Nephron (organoid): ENCODE measurements around the gene NDUFAF8.

Experiments used
- H3K27ac Mint-ChIP-seq, 3 experiments: 2 replicates each; pipeline ENCODE4 v1.8.0; 2020; ENCODE audit warnings: mixed read lengths in 3 of 3, mild to moderate bottlenecking in 2 of 3, moderate library complexity in 1 of 3
- H3K27me3 Mint-ChIP-seq: 2 replicates; pipeline ENCODE4 v1.8.0; 2021; ENCODE audit warnings: low read depth, mild to moderate bottlenecking, moderate library complexity, mixed read lengths
- H3K36me3 Mint-ChIP-seq: 2 replicates; pipeline ENCODE4 v1.8.0; 2020; ENCODE audit warnings: low read depth, mixed read lengths
- H3K4me1 Mint-ChIP-seq: 2 replicates; pipeline ENCODE4 v1.8.0; 2020; ENCODE audit warnings: mixed read lengths
- H3K4me3 Mint-ChIP-seq, 3 experiments: 2 replicates each; pipeline ENCODE4 v1.8.0; 2020; ENCODE audit warnings: mild to moderate bottlenecking in 3 of 3, mixed read lengths in 3 of 3, moderate library complexity in 2 of 3
- H3K9me3 Mint-ChIP-seq: 2 replicates; pipeline ENCODE4 v1.8.0; 2020; ENCODE audit warnings: mixed read lengths
- TF ChIP-seq, protein P1 (sequence below), 3 experiments: fragments of 200-600 bp; sonication (generic); IDR thresholded peaks; one replicate each; pipeline ENCODE4 v1.5.0; 2021; ENCODE audit warnings: antibody characterized with exemption in 3 of 3; ENCODE audit not compliant: unreplicated experiment in 3 of 3

NDUFAF8 gene

DNA sequence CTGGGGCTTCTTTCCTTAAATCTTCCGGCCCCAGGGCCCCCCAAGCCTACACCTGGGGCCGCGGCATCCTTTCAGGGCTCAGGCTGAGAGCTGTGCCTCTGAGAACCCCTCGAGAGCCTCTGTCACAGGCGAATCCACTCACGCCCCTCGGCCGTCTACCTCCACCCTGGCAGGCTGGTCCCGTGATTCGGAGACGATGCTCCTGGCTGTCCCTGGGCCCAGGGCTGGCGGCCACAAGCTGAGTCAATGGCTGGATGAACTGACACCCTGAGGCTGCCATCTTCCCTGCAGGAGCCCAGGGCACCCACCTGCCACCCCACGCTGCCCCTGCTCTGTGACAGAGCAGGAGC lies 4.6 kb upstream of the NDUFAF8 start:
- Mint-ChIP-seq H3K9me3 (no peaks in the 10 kb centered on the region), H3K4me1 (peaks cover 11% of the 10 kb centered on the region), H3K36me3 (peaks cover 19% of the 10 kb centered on the region), H3K27ac (no peak overlapping the region), H3K4me3 (peak overlapping the region in 1 of 3 experiments; percentile 58), H3K27me3 (no peaks in the 10 kb centered on the region)
- TF ChIP-seq, protein P1, sequence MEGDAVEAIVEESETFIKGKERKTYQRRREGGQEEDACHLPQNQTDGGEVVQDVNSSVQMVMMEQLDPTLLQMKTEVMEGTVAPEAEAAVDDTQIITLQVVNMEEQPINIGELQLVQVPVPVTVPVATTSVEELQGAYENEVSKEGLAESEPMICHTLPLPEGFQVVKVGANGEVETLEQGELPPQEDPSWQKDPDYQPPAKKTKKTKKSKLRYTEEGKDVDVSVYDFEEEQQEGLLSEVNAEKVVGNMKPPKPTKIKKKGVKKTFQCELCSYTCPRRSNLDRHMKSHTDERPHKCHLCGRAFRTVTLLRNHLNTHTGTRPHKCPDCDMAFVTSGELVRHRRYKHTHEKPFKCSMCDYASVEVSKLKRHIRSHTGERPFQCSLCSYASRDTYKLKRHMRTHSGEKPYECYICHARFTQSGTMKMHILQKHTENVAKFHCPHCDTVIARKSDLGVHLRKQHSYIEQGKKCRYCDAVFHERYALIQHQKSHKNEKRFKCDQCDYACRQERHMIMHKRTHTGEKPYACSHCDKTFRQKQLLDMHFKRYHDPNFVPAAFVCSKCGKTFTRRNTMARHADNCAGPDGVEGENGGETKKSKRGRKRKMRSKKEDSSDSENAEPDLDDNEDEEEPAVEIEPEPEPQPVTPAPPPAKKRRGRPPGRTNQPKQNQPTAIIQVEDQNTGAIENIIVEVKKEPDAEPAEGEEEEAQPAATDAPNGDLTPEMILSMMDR (IDR thresholded peaks at IDR 0.05; ENCODE audit: unreplicated experiment in 3 of 3), result no peak

GRCh38 chr17:81234940-81235821 lies 3.9 kb upstream of the NDUFAF8 start:
- Mint-ChIP-seq H3K4me3 (peak overlapping the region; percentile 45 to 58 (median 49)), H3K27ac (no peak overlapping the region), H3K36me3 (peaks cover 12% of the 10 kb centered on the region), H3K27me3 (no peaks in the 10 kb centered on the region), H3K4me1 (peaks cover 11% of the 10 kb centered on the region), H3K9me3 (no peaks in the 10 kb centered on the region)
- TF ChIP-seq, protein P1 (IDR thresholded peaks at IDR 0.05; ENCODE audit: unreplicated experiment in 3 of 3), result no peak

DNA sequence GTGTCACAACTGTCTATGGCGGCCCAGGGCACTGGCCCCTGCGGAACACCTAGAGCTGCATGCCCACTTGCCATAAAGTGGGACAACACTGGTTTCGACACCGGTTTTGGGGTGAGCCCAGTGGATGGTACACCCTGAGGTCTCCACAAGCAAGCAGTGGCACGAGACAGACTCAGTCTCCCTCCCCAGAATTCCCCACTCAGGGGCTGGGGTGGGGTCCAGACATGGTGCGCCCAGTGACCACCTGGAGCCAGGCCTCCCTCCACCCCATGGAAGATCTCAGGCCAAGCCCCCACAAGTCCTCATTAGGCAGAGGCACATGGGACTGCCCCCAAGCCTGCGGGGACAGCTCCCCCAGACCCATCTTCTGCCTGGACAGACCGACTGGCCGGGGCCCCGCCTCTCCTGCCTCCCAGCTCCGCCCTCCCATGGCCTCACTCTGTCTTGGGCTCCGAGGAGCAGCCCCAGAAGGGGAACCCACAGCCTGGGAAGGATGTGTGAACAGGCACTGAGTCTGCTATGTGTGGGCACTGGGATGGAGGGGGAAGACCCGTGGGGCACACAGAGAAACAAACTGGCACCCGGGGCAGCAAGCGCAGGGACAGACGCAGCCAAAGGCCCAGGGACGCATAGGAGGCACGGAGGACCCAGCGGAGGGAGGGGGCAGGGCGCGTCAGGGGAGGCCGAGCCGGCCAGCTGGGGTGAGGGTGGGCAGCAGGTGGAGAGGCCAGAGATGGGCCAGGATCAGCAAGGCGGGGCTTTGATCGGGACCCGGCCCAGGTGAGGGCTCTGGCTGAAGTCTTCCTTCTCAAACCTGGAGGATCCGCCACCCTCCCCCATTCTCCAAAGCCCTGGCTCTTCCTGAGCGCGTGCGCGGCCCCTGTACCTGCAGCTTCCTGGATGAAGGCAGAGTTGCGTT lies 3.0 kb upstream of the NDUFAF8 start:
- no peaks in the 10 kb centered on the region for H3K9me3 Mint-ChIP-seq
- peaks cover 10% of the 10 kb centered on the region for H3K36me3 Mint-ChIP-seq
- H3K27ac Mint-ChIP-seq, result no peak overlapping the region
- TF ChIP-seq, protein P1 (IDR thresholded peaks at IDR 0.05; ENCODE audit: unreplicated experiment in 3 of 3), result no peak
- peak overlapping the region; percentile 56 to 68 (median 64) for H3K4me3 Mint-ChIP-seq
- H3K27me3 Mint-ChIP-seq, result no peaks in the 10 kb centered on the region
- H3K4me1 Mint-ChIP-seq, result peaks cover 16% of the 10 kb centered on the region

DNA sequence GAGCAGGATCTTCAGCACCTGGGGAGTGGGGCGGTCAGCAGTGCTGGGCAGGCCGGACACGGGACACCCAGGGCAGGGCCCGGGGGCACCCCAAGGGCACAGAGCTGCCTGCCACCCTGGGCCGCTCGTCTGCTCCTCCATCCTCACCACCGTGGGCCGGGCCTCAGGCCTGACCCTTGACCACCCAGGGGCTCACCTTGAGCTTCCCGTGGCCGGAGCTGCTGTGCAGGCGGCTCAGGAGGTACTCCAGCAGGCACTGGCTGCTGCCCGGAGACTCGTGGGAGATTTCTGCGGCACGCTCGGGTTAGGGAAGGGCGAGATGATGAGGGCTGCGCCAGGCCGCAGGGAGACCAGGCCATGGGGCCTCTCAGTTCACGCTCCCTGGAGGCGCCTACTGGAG lies 2.3 kb upstream of the NDUFAF8 start:
- H3K4me3 Mint-ChIP-seq, result peak overlapping the region in 2 of 3 experiments; percentile 59 to 89
- no peaks in the 10 kb centered on the region for H3K9me3 Mint-ChIP-seq
- TF ChIP-seq, protein P1 (IDR thresholded peaks at IDR 0.05; ENCODE audit: unreplicated experiment in 3 of 3), result no peak
- H3K27me3 Mint-ChIP-seq, result no peaks in the 10 kb centered on the region
- peaks cover 16% of the 10 kb centered on the region for H3K4me1 Mint-ChIP-seq
- no peak overlapping the region for H3K27ac Mint-ChIP-seq
- H3K36me3 Mint-ChIP-seq, result peaks cover 9% of the 10 kb centered on the region

- H3K36me3 Mint-ChIP-seq, result peaks cover 9% of the 10 kb centered on the region
These were observed 1.3 kb upstream of the NDUFAF8 start for GRCh38 chr17:81237591-81238489.

More at GRCh38 chr17:81237591-81238489, 1.3 kb upstream of the NDUFAF8 start:
- TF ChIP-seq, protein P1 (IDR thresholded peaks at IDR 0.05; ENCODE audit: unreplicated experiment in 3 of 3), result no peak
- Mint-ChIP-seq H3K27me3 (no peaks in the 10 kb centered on the region), H3K4me3 (peak overlapping the region; percentile 89 to 97 (median 95)), H3K9me3 (no peaks in the 10 kb centered on the region), H3K4me1 (peaks cover 16% of the 10 kb centered on the region), H3K27ac (no peak overlapping the region)
